ENCODE measurements around the gene ACSL3.

The ACSL3 gene

GRCh38 chr2:222942977-222943376 is 82.1 kb downstream of the ACSL3 start:
- no peak for DNase-seq (ENCODE audit: low read depth in 1 of 2, low spot score in 1 of 2)
- H3K27me3 ChIP-seq (ENCODE audit: insufficient read depth, poor library complexity, severe bottlenecking) = no peaks in the 10 kb centered on the region
- H3K4me3 ChIP-seq (replicated peaks; ENCODE audit: insufficient read depth, low read length) = no peak overlapping the region
- no peak overlapping the region for H3K27ac ChIP-seq (replicated peaks)
- TF ChIP-seq POLR2AphosphoS5 (IDR thresholded peaks at IDR 0.05; ENCODE audit: low read depth) (no peak), GABPA (IDR thresholded peaks at IDR 0.05; ENCODE audit: low read depth) (no peak), REST (IDR thresholded peaks at IDR 0.05; ENCODE audit: insufficient replicate concordance, low read depth) (no peak)

GRCh38 chr2:222943820-222944219 is 83.0 kb downstream of the ACSL3 start:
- H3K4me3 ChIP-seq (replicated peaks; ENCODE audit: insufficient read depth, low read length) = no peak overlapping the region
- no peaks in the 10 kb centered on the region for H3K27me3 ChIP-seq (ENCODE audit: insufficient read depth, poor library complexity, severe bottlenecking)
- H3K27ac ChIP-seq (replicated peaks) = no peak overlapping the region
- no peak for TF ChIP-seq POLR2AphosphoS5 (IDR thresholded peaks at IDR 0.05; ENCODE audit: low read depth)
- no peak for TF ChIP-seq CTCF (IDR thresholded peaks at IDR 0.05; ENCODE audit: insufficient read depth, low read length)
- TF ChIP-seq SPI1 (IDR thresholded peaks at IDR 0.05; ENCODE audit: borderline replicate concordance, low read depth) = no peak
- TF ChIP-seq REST (IDR thresholded peaks at IDR 0.05; ENCODE audit: insufficient replicate concordance, low read depth) = no peak
- TF ChIP-seq GABPA (IDR thresholded peaks at IDR 0.05; ENCODE audit: low read depth) = no peak
- no peak for DNase-seq (ENCODE audit: low read depth in 1 of 2, low spot score in 1 of 2)

- no peak for TF ChIP-seq REST (IDR thresholded peaks at IDR 0.05; ENCODE audit: insufficient replicate concordance, low read depth)
- no peak for TF ChIP-seq POLR2AphosphoS5 (IDR thresholded peaks at IDR 0.05; ENCODE audit: low read depth)
- TF ChIP-seq GABPA (IDR thresholded peaks at IDR 0.05; ENCODE audit: low read depth) = no peak
- no peak for TF ChIP-seq SPI1 (IDR thresholded peaks at IDR 0.05; ENCODE audit: borderline replicate concordance, low read depth)
- TF ChIP-seq CTCF (IDR thresholded peaks at IDR 0.05; ENCODE audit: insufficient read depth, low read length) = no peak
- no peak overlapping the region for H3K27ac ChIP-seq (replicated peaks)
- DNase-seq (ENCODE audit: low read depth in 1 of 2, low spot score in 1 of 2) = no peak
Measured at GRCh38 chr2:222944552-222944951, 83.7 kb downstream of the ACSL3 start.

More at GRCh38 chr2:222944552-222944951, 83.7 kb downstream of the ACSL3 start:
- no peak overlapping the region for H3K4me3 ChIP-seq (replicated peaks; ENCODE audit: insufficient read depth, low read length)
- no peaks in the 10 kb centered on the region for H3K27me3 ChIP-seq (ENCODE audit: insufficient read depth, poor library complexity, severe bottlenecking)
